Dedifferentiated amniotic fluid mesenchymal stem cell (primary cell): ENCODE results near the gene DYTN.

Experiments
- DNase-seq: peaks from one replicate; pipeline ENCODE4 v3.0.0-alpha.2; 2016; ENCODE audit errors: extremely low spot score

The DYTN gene

GRCh38 chr2:206700156-206700555 is 18.0 kb downstream of the DYTN start:
- DNase-seq: no peak

GRCh38 chr2:206698811-206699210 is 19.4 kb downstream of the DYTN start:
- DNase-seq: no peak

GRCh38 chr2:206696910-206697309 is 21.3 kb downstream of the DYTN start:
- DNase-seq: no peak

- peak; percentile 67 for DNase-seq
Measured at GRCh38 chr2:206693399-206694137, 24.6 kb downstream of the DYTN start.

- no peak for DNase-seq
Measured at GRCh38 chr2:206692971-206693370, 25.2 kb downstream of the DYTN start.

DNA sequence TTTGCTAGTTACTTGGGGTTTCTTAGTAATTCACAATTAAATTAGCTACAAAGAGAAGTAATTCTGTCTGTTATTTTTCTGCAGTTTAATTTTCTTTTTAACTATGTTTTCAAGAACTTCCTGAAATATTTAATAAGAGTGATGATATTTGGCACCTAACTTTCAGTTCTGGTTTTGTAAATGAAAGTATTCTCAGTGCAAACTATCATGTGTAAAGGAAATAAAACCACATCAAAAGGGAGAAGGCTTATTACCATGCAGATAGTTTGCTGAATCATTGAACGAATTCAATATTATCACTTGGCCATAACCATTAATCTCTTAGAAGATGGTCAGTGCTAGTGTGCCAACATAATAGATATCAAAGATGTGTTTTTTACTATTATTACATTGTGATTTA is 29.2 kb downstream of the DYTN start:
- DNase-seq: no peak

DNA sequence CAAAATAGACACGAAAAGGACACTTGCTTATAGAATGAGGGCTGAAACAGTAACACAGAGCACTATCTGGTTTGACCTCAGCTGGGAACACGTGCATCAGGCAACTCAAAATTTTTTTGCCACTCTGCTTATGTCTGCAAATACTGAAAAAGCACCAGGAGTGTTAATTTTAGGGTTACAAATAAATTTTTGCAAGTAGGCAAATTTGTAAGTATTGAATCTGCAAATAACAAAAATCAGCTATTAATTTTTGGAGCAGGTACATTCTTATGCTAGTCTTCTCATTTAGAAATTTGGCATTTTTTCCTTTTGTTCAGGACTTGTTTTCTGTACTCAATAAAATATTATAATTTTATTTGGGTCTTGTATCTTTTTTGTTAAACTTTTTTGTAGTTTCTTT is 29.7 kb downstream of the DYTN start:
- no peak for DNase-seq

DNA sequence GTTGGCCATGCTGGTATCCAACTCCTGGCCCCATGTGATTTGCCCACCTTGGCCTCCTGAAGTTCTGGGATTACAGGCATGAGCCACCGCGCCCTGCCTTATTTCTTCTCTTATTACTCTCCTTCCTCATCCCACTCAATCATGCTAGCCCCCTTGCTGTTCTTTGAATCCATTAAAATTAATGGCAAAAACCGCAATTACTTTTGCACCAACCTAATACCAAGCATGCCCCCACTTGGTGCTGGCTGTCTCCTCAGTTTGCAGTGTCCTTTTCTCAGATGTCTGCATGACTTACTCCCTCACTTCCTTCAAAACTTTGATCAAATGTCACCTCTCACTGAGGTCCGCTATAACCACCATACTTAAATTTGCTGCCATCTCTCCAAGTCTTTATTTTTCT is 34.6 kb downstream of the DYTN start:
- no peak for DNase-seq

- DNase-seq: no peak
Measured at GRCh38 chr2:206670531-206671319, 47.5 kb downstream of the DYTN start.

- no peak for DNase-seq
Measured at GRCh38 chr2:206665251-206665650, 52.9 kb downstream of the DYTN start.

GRCh38 chr2:206657087-206657486 is 61.1 kb downstream of the DYTN start:
- no peak for DNase-seq

DNA sequence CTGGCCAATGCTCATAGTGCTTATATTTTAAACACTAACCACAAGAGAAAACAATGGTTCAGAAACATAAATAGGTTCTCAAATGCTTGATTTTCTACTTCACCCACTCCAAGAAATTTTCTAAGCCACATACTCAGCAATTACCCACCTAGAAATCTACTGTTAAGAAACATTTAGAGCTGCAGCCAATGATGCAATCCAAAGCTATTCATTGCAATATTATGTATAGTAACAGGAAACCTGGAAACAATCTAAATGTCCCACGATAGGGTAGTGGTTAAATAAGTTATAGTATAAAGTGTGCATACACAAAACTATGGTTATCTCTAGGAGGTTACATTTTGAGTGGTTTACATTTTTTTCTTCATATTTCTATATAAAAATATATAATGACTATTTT is 70.2 kb downstream of the DYTN start:
- DNase-seq: no peak

GRCh38 chr2:206642075-206643025 is 75.8 kb downstream of the DYTN start, which contains the start of gene FAM237A:
FAM237A (plus strand) TSS chr2:206642487; CDS start chr2:206644237, 1,750 bp downstream.
- DNase-seq: peak; percentile 54

DNA sequence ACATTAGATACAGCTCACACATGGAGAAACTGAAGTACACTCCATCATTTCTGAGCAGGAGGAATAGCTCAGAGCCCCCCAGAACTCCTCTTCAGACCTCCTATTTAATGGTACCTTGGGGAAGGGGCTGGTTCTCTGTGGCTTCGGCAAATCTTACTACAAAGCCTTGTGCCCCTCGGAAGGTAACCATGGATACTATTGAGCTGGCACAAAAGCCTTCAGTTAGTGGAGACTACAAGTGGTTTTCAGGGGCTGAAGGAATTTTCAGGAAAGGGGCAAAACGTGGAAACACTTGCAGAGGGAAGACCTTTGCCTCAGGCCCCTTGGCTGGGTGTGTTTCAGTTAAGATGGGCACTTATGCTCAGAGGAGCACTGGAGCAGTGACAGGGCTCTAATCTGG is 77.0 kb downstream of the DYTN start:
- no peak for DNase-seq

DNA sequence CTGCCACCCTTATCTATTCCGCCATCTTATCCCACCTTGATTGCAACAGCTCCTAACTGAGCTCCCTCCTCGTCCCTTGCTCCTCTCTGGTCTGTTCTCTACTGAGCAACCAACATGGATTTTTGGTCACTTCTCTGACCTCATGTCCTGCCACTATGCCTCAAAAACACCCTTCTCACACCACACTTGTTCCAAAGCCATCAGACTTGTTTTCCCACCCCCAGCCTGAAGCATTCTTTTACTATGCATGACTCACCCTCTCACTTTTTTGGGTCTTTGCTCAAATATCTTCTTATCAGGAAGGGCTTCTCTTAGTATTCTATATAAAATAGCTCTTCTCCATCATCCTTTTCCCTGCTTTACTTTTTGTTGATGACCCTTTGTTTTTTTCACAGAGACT is 78.6 kb downstream of the DYTN start:
- no peak for DNase-seq

DNA sequence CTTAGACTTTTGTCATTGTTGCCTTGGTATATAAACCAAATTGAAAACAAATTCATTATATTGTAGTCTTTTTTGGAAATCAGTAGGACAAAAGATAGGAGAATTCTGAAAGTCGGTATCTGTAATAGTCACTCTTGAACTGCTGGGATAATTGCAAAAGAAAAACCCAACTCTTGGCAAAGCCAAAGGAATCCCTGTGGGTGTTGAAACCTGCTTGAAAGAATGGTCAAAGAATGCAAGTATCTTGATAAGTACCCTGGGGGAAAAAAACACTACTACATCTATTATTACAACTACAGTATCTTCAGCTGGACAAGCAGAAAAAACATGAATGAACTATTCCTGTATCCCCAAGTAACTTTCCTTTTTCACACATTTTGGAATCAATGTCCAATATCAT is 83.2 kb downstream of the DYTN start:
- DNase-seq: no peak

DNA sequence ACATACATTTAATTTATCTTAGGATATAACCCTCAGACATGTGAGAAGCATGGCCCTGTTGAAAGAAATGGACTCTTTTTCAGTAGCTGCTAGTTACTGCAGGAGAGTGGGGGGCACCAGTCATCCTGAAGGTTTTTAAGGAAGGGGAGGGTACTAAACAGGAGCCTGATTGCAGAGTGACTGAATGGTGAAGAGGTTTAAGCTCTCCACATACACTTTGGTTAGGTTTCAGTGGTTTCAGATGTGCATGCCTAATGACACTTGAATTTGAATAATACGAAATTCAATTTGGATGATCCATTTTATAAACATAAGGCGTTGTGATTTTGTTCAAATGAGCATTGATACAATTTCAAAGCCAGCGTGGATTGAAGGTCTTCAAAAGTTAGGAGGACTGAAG is 86.9 kb downstream of the DYTN start:
- DNase-seq: no peak

DNA sequence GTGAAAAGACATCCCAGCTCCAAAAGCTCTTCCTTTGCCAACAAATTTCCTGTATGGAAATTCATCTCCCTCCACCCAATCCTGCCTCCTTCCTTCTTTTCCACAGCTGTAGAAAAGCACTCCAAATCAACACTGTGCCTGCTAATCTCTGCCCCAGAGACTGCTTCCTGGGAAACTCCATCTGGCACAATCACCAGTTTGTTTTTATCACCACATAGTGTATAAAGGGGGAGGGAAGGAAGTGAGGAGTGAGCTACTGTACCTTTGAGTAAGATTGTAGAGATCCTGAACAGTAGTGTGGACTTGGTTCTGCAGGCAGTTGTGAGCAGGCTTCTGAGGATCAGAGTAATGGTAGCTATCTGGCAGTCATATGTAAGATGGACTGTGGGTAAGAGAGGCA is 90.6 kb downstream of the DYTN start:
- no peak for DNase-seq

DNA sequence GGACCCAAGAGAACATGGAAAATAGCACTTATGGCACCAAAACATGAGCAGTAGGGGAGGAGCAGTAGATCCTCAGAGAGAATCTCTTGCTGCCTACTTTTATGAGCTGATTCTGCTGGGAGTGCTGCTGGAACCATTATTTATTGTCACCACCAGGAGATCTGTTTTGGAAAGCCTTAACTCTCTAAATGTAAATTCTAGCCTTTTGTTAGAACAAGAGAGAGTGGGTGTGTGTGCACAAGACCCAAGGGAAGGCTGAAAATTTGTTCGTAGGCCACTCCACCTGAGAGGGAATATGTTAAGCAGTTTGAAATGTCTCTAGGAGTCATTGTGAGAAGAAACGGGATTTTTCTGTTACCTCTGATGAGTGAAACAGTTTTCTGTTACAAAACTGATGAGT is 92.1 kb downstream of the DYTN start:
- no peak for DNase-seq

DNA sequence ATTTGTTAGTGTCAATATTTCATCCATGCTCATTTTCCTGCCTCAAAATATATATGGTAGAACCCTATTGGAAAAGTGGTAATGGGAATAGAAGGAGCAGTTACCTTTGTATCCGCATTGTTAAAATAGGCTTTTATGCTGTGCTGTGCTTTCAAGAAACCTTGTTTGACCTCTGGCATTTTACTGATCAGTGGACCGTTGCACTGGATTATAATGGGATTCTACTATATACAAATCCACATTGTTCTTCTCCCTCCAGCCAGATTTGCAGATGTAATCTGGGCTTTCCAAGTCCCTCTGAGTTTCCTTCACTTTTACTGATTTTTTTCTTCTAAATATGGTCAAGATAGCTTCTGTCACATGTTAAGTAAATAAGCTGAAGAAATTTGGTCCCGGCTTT is 99.2 kb downstream of the DYTN start:
- no peak for DNase-seq

DNA sequence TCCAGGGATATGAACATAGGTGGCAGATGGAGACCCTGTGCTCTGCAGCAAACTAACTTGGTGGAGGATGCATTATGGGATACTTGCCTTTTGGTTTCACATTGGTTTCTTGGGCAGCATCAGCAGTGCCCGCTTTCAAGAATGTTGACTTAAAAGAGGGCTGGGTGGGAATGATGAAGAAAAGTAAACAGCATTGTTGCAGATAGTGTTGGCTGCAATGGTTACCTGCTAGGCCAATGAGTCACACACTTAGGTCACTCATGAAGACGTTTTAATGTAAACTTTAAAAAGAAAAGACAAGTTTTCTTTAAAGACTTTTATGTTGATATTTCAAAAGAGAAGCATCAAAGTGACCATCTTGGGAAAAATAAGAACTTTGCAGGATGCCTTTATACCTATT is 102.0 kb downstream of the DYTN start:
- no peak for DNase-seq

DNA sequence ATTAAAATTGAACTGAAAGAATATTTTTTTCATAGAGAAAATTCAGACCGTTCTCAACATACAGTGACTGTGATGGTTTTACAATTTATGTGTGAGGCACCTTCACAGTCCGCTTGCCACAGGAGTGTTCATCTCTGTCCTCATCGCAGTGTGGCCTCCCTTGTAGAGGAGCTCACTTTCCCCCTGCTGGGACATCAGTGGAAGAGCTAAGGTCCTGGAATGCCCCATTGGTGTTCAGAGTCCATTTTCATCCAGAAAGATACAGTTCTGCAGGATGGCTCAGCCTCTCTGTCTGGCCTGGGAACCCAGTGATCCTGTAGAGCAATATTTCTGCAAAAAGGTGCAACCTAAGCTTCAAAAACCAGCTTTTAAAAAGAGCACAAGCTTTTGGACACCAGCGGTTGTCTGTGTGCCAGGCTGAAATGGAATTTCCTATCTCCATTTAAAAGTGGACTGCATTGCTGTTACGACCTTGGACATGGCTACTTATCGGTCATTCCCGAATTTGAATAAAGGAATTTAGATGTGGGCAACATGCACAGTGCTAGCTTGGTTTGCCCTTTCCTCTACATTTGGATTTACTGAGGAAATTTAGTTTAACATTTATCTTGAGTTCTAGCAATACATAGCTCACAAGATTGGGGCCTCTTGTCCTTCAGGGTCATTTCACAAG is 102.6 kb downstream of the DYTN start:
- no peak for DNase-seq
